GDM1 (cell line): Measurements from ENCODE around the gene NXPH3.

Source experiments
- DNase-seq: peaks from one replicate; lab custom pipeline; 2025; lab: John Stamatoyannopoulos, UW

NXPH3 gene

DNA sequence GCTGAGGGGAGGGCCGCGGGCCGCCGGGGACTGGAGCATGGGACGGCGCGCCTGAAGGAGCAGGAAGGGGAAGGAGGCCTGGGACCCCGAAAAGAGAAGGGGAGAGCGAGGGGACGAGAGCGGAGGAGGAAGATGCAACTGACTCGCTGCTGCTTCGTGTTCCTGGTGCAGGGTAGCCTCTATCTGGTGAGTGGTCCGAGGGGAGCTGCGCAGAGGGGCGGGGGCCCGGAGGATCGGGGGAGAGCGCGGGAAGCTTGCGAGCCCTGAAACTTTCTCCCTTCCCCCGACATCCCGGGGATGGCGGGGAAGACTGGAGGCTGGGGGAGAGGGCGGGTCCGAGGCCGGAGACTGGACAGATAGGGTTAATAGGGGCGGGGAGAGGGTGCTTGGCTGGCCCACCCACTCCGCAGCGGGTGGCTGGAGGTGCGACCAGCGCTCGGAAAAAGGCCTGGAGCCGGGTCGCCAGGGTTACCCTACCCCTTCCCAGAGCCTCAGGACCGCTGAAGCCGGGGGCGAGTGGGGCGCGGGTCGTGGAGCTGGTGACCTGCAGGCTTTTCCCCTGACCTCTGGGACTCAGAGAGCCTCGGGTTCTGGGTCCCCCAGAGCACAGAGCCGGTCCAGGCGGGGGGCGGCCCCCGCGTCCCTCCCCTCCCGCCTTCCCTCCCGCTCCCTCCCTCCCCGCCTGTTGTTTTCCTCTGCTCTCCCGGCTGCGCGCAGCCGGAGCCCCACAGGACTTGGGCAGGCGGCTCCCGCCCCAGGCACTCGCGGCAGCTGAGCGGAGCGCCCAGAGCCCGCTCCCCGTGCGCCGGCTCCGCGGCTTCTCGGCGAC, 631 bp downstream of the NXPH3 start:
- DNase-seq: no peak

DNA sequence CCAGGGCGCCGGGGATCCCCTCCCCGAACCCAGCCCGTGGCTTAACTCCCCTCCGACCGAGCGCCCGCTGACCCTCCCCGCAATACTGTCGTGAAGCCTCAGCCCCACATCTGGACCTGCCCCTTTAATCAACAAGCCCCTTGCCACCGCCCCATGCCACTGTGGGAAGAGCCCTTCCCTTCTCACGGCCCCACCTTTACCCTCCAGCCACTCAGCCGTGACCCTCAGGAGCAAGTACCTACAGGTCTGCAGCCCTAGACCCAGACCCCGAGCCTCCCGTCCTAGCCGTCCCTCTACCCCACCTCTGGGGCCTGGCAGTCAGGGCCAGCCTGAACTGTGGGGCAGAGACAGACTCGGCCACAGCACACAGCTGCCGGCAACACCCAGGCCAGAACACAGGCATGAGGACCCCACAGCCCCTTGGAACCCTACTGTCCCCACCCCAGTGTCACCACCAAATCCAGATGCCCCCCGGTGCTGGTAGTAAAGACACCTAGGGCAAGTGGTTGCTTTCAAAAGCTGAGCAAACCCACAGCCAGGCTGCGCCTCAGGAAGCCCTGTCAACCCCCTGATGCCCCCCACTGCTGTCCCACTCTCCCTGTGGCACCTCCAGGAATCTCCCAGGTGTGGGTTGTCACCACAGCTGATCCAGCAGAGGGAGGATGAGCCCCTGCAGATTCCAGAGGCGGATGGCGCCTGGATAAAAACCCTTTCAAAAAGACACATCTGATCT, 1.4 kb downstream of the NXPH3 start:
- no peak for DNase-seq

DNA sequence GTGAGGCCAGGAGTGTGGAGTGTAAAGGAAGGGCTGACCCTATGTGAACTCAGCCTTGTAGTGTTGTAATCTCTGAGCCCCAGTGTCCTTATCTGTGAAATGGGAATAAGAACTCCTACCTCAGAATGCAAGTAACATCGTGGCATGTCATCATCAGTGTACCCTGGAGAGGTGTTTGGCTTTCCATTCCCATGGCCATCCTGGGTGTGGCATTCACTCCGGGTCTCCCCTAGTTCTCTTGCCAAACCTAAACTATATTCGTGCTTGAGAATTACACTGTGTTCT, 1.9 kb downstream of the NXPH3 start:
- no peak for DNase-seq

DNA sequence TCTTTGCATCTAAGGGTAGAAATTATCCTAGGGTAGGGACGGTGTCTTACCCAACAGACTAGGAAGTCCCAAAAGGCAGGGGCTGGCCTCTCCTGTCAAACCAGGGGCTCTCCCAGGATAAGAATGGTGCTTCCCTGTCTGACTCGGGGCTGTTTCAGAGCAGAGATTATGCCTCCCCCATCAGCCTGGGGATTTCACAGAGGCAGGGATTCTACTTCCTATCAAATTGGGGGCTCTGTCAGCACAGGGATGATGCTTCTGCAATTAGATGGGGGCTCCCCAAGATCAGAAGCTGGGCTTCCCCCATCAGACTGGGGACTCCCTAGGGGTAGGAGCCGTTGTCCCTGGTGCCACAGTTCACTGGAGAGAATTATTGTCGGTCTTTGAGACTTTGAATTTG, 2.3 kb downstream of the NXPH3 start:
- DNase-seq: no peak

DNA sequence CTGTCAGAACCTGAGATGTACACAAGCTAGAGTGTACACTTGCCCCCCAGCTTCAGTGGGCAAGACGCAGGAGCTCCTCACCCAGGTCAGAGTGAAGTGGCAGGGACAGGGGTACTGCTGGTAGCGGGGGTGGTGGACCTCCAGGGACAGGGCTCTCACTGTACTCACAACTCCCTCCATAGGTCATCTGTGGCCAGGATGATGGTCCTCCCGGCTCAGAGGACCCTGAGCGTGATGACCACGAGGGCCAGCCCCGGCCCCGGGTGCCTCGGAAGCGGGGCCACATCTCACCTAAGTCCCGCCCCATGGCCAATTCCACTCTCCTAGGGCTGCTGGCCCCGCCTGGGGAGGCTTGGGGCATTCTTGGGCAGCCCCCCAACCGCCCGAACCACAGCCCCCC, 2.7 kb downstream of the NXPH3 start:
- DNase-seq: no peak

DNA sequence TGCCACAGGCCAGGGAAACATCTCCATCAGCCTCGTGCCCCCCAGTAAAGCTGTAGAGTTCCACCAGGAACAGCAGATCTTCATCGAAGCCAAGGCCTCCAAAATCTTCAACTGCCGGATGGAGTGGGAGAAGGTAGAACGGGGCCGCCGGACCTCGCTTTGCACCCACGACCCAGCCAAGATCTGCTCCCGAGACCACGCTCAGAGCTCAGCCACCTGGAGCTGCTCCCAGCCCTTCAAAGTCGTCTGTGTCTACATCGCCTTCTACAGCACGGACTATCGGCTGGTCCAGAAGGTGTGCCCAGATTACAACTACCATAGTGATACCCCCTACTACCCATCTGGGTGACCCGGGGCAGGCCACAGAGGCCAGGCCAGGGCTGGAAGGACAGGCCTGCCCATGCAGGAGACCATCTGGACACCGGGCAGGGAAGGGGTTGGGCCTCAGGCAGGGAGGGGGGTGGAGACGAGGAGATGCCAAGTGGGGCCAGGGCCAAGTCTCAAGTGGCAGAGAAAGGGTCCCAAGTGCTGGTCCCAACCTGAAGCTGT, 3.4 kb downstream of the NXPH3 start:
- DNase-seq: no peak

DNA sequence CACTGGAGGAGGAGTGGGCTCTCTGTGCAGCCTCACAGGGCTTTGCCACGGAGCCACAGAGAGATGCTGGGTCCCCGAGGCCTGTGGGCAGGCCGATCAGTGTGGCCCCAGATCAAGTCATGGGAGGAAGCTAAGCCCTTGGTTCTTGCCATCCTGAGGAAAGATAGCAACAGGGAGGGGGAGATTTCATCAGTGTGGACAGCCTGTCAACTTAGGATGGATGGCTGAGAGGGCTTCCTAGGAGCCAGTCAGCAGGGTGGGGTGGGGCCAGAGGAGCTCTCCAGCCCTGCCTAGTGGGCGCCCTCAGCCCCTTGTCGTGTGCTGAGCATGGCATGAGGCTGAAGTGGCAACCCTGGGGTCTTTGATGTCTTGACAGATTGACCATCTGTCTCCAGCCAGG, 3.9 kb downstream of the NXPH3 start:
- DNase-seq: no peak

DNA sequence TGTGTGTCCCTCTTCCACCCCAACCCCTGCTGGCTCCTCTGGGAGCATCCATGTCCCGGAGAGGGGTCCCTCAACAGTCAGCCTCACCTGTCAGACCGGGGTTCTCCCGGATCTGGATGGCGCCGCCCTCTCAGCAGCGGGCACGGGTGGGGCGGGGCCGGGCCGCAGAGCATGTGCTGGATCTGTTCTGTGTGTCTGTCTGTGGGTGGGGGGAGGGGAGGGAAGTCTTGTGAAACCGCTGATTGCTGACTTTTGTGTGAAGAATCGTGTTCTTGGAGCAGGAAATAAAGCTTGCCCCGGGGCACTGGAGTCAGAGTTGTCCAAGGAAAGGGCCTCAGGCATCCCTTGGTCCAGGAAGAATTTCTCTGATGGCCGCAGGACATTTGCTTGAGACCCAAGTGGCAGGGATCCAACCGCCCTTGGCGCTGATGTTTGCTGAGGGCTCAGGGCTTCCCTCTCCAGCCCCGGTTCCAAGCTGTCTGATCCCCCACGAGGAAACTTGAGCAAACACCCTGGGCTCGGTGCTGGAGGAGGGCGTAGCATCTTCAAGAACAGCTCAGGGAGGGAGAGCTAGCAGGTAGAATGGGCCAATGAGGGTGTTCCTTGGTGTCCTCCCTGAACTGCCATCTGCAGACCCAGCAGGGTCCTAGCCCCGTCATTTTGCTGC, 4.5 kb downstream of the NXPH3 start:
- DNase-seq: no peak

DNA sequence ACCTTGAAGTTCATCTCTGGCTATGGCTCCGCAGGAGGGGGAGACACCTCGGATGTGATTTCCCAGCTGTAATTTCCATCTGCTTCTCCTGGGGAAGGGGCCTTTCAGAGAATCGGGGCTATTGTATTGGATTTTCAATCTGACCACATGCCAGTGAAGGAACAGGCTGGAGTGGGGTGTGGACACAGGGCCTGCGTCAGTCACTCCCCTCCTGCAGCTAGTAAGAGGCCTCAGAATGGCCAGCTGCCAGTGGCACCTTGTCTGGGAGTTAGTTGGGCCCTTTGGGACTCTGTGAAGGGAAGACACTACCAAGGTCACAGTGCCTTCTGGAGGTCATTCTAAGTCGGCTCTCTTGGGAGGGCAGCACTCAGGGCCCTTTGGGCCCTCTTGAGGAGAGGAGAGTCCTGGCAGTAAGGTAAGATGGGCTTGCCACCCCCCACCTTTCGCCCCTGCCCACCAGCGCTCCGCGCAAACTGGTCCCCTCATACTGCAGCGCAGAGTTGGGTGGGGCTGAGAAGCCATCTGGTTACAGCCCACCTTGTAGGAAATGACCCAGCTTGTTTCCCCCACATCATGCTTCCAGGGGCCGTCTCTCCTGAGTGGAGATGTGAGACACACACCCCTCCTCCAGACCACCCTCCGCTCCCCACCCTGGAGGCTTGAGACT, 5.4 kb downstream of the NXPH3 start:
- DNase-seq: no peak

DNA sequence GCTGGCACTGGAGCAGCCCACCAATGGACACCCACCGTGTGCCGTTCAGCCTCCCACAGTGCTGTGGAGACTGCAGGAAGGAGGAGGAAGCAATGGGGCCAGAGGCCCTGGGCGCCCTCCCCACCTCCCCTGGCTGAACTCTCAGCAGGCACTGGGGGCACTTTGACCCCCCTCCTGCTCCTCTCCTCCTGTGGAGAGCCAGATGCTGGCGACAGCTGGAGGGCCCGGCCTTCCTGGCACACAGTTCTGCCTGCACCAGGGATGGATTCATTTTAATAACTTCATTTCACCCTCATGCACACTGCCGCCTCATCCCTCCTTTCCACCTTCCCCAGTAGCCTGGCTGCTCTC, 6.0 kb downstream of the NXPH3 start:
- DNase-seq: no peak

DNA sequence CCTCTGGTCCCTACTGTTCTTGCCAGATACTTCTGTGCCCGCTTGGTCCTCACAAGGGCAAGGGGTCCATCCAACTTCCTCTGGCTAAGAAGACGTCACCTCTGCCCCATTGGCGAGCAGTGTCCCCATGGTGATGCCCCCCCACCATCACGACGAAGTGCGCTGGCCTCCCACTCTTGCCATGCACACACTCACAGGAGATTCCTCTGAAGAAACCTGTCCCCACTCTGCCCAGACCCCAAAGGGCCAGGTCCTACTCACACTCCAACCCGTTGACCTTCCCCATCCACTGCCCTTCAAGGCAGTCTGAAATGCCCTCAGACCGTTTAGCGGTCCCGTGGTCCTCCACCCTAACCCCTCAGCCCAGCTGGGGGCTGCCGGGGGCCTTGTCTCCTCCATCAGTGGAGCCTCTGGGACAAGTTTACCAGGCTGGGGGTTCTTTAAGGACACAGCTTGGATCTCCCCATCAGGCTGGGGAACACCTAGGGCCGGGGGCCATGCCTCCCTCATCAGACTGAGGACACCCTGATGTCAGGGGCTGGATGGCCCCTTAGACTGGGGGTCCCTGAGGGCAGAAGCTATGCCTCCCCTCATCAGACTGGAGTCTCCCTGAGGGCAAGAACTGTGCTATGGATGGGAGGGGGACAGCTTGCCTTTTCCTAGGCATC, 6.5 kb downstream of the NXPH3 start:
- no peak for DNase-seq

DNA sequence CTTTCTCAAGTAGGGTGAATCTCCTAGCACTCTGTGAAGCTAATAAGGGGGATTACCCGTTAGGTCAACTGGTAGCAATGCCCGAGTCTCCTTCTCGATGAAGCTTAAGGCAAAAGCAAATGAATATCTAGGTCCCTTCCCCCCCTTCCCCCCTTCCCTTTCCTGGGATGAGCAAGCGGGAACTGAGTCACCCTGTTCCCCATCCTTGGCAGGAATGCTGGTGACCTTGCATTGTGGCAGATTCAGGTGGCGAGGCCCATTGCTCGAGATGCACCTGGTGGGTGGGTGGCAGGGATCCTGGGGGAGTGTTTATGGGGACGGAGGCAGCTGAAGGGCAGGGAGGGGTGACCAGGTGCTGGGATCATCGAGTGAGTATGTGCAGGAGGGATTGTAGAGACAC, 7.1 kb downstream of the NXPH3 start:
- DNase-seq: no peak

DNA sequence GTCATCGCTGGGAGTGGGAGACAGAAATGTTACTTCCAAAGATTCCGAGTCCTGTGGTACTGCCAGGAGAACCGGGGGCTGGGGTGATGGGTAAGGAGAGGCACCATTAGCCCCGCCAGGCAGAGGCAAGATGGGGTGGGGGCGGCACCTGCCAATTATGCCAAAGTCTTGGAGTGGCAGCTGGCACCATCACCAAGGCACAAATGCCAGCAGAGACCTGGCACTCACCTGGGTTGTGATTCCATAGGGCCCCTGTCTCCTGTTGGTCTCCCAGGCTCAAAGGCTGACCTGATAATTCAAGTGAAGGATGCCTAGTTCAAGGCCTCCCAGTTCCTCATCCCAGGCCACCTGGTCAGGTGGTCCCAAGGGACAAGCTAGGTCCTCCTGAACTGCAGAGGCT, 7.6 kb downstream of the NXPH3 start:
- no peak for DNase-seq

DNA sequence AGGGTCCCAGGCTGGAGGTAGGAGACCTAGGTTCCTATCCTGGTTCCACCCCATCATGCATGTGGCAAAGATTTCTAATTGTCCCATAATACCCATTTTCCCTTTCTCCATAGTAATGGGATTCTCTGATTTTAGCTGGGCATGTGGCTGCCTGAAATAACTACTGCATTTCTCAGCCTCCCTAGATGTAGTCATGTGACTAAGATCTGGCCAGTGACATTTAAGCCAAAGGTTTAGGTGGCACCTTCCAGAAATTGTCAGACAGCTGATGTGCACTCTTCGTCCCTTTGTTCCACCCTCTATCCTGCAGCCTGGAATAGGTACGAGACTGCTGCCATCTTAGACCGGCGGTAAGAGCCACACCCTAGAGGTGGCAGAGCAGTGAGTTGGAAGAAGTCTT, 8.2 kb downstream of the NXPH3 start:
- no peak for DNase-seq

DNA sequence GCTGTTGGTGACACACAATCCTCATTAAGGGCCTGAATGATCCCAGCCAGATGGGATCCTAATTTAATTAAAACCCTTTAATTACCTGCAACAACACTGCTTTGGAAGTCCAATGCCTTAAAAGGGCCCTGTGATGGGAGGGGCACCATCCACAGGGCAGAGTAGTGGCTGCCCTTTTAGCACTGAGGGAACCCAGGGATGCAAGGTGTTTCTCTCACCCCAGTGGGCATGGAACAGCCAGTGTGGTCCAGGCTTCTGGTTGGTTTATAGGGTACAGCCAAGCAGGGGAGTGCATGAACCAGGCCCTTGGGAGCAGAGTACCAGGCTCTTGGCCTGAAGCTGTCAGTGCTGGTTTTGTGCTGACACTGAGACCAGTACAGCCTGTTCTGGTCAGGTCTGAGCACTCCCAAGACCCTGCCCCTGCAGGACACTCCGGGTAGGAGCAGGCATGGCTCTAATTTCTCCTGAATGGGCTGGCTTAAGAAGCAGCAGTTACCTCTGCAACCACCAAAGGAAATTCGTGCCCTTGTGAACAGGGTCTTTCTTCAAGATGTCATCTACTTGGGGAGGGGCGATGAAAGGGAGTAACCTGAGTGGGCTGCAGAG, 9.9 kb downstream of the NXPH3 start:
- DNase-seq: no peak

DNA sequence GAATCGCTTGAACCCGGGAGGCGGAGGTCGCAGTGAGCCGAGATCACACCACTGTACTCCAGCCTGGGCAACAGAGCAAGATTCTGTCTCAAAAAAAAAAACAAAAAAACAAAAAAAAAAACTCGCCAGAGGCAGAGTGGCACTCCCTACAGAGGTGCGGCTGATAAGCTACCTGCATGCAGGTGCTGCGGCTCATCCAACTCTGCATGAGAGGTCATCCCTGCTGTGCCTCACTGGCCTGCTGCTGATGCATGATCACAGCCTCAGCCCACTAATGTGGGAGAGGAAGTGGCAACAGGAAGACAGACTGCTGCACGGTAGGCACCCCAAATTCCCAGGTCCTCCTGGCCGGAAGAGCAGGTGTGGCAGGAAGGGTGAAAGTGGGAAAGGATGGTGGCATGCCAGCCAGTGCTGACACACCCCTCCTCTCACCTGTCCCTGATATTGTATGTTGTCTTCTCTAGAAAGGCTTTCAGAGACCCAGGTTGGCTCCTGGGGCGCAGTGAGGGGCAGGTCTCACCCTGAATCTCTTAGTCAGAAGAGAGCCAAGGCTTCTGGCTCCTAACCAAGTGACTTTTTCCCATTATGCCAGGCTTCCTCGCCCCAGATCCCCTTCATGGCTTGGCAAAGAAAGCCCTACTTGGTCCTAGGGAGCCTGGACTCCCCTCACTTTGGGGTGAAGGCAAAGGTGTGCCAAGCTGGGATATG, 11.8 kb downstream of the NXPH3 start:
- no peak for DNase-seq

DNA sequence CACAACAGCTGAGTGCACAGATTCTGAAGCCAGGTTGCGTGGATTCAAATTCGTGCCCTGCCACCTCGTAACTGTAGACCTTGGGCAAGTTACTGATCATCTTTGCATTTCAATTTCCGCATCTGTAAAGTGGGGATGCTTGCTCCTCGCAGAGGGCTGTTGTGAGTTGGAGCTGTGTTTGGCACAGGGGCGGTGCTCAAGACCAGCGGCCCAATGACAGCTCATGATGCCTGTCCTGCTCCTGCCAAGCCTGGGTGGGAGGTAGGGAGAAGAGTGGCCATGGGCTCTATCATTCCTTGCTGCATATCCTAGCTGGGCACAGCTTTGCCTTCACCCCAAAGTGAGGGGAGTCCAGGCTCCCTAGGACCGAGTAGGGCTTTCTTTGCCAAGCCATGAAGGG, 12.6 kb downstream of the NXPH3 start:
- DNase-seq: no peak

DNA sequence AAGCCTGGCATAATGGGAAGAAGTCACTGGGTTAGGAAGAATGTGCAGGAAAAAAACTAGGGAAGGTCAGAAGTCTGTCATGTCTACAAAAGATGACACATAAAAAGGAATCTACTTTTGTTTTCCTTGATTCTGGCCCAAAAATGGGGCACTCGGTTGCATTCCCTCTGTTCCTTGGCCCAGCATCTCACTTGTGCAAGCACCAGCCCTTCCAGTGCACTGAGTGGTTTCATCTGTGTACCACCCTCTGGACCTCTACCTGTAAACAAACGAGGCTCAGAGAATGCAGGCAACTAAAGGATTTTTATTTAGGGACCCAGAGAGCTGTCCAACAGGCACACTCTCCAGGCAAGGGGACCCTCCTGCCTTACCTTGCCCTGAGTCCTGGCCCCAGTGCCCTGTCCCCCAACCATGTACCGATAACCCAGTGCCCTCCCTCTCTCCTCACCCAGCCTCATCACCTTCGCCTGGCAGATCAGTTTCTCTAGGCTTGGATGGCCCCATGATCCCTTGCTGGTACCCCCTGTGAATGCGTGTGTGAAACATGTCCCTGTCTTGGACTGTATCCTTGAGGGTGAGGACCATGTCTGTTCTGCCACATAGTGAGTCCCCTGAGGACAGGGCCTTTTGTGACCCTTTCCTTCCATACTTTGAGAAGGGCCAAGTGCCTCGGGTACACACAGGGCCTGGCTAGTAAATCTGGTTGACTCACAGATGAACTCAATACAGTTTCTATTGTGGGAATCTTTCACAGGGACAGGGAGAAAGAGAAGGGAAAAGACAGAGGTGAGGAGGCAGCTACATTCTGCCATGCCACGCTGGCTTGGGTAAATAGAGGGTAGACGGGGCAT, 13.3 kb downstream of the NXPH3 start:
- DNase-seq: no peak

DNA sequence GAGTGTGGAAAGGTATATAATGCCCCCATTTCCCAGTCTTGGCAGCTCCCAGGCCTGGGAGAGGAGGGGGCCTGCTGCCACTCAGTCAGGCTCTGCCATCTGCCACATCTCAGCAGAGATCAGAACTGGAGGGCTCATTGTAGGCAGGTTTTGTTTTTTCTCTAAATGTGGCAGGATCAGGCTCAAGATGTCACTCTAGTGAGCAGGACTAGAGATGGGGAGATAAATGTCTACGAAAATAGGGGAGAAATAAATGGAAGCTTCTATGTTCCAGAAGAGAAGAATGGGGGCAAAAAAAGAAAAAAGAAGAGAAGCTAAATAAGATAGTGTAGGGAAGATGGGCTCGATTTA, 13.9 kb downstream of the NXPH3 start:
- no peak for DNase-seq

DNA sequence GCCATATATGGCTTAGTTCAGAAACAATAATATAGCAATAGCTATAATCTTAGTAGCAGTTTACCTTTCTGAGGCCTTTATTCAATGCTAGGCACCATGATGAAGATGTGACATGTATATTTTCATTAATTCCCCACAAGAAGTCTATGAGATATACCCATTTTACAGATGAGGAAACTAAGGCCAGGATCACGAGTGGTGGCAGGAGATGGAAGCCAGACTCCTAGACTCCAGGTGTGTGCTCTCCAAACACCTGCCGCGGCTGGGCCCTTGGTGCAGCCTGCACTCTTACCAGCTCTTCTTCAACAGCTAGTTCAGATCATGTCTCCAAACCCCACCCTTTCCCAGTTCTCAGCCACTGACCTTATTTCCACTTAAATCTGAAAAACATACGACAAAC, 15.2 kb downstream of the NXPH3 start:
- no peak for DNase-seq
